ENCODE data around the gene SHOX.

DNA sequence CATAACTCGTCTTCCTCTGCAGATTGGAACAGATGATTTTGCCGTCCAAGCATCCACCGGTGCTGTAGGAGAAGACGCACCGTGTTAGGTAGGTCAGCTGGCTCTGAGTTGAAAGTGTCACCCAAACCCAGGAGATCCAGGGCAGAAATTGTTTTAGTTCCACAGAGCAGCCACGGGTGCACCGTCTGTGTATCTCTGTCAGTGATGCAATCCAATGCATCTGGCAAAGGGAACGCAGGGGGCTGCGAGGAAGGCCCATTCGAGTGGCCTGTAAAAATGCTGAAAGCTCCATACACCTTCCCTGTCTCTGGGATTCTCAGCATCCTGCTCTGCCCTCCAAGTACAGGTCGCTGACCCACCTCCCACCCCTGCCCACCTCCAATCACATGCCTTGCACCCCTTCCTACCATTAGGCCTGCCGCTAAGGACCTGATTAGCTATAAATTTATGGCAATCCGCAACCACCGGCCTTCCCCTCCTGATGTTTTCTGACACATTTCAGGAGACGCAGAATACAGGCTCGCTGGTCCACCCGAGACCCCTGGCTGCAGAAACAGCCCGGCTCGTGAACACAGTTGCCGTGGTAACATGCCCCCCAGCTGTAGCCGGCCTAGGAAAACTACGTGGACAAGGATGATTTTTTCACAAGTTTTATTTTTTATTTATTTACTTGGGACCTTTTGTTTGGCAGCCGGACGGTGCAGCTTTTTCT, 39.7 kb upstream of the SHOX start:
- TF ChIP-seq, protein P1, sequence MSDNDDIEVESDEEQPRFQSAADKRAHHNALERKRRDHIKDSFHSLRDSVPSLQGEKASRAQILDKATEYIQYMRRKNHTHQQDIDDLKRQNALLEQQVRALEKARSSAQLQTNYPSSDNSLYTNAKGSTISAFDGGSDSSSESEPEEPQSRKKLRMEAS (IDR thresholded peaks at IDR 0.05): no peak
- TF ChIP-seq, protein P2, sequence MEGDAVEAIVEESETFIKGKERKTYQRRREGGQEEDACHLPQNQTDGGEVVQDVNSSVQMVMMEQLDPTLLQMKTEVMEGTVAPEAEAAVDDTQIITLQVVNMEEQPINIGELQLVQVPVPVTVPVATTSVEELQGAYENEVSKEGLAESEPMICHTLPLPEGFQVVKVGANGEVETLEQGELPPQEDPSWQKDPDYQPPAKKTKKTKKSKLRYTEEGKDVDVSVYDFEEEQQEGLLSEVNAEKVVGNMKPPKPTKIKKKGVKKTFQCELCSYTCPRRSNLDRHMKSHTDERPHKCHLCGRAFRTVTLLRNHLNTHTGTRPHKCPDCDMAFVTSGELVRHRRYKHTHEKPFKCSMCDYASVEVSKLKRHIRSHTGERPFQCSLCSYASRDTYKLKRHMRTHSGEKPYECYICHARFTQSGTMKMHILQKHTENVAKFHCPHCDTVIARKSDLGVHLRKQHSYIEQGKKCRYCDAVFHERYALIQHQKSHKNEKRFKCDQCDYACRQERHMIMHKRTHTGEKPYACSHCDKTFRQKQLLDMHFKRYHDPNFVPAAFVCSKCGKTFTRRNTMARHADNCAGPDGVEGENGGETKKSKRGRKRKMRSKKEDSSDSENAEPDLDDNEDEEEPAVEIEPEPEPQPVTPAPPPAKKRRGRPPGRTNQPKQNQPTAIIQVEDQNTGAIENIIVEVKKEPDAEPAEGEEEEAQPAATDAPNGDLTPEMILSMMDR (IDR thresholded peaks at IDR 0.05): no peak
- TF ChIP-seq, protein P3, sequence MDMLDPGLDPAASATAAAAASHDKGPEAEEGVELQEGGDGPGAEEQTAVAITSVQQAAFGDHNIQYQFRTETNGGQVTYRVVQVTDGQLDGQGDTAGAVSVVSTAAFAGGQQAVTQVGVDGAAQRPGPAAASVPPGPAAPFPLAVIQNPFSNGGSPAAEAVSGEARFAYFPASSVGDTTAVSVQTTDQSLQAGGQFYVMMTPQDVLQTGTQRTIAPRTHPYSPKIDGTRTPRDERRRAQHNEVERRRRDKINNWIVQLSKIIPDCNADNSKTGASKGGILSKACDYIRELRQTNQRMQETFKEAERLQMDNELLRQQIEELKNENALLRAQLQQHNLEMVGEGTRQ (IDR thresholded peaks at IDR 0.05): no peak
- no peak for TF ChIP-seq MAZ (IDR thresholded peaks at IDR 0.05; ENCODE audit: borderline replicate concordance, low read depth, low read length)
- TF ChIP-seq JUNB (IDR thresholded peaks at IDR 0.05): no peak
- no peak for TF ChIP-seq HDAC2 (IDR thresholded peaks at IDR 0.05)
- no peak for TF ChIP-seq RARB (CRISPR knock-in tag; IDR thresholded peaks at IDR 0.05)
- TF ChIP-seq ZSCAN20 (CRISPR knock-in tag; IDR thresholded peaks at IDR 0.05): no peak
- TF ChIP-seq RAD21 (conservative IDR thresholded peaks at IDR 0.05 in 1 of 2, IDR thresholded peaks at IDR 0.05 in 1 of 2): no peak
- TF ChIP-seq RNF2 (IDR thresholded peaks at IDR 0.05; ENCODE audit: borderline replicate concordance, low read depth): no peak
- no peak for TF ChIP-seq POLR2A (IDR thresholded peaks at IDR 0.05; ENCODE audit: low read length)
- TF ChIP-seq, protein P4, sequence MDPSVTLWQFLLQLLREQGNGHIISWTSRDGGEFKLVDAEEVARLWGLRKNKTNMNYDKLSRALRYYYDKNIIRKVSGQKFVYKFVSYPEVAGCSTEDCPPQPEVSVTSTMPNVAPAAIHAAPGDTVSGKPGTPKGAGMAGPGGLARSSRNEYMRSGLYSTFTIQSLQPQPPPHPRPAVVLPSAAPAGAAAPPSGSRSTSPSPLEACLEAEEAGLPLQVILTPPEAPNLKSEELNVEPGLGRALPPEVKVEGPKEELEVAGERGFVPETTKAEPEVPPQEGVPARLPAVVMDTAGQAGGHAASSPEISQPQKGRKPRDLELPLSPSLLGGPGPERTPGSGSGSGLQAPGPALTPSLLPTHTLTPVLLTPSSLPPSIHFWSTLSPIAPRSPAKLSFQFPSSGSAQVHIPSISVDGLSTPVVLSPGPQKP (IDR thresholded peaks at IDR 0.05; ENCODE audit: low read depth, low read length): no peak
- no peak for TF ChIP-seq CHD2 (IDR thresholded peaks at IDR 0.05; ENCODE audit: low read length, partially characterized antibody)
